Stimulated activated naive CD8-positive, alpha-beta T cell treated with anti-CD3 and anti-CD28 coated beads, Interleukin-15, Interleukin-2, amounts not matched to agents 100 ng/mL and 50 ng/mL, for 24 hours (primary cell): Measurements from ENCODE around the gene NOD1.
"Not testable (repeated sequence)": the region's sequence is repeated elsewhere in the genome, so short reads cannot be mapped to it uniquely, and the experiment has no call there.

Source experiments
- H3K27ac Mint-ChIP-seq: one replicate; pipeline ENCODE4 v1.8.0; 2021; ENCODE audit warnings: mild to moderate bottlenecking, mixed read lengths
- H3K27me3 Mint-ChIP-seq: one replicate; pipeline ENCODE4 v1.8.0; 2021; ENCODE audit warnings: mixed read lengths
- H3K36me3 Mint-ChIP-seq: one replicate; pipeline ENCODE4 v1.8.0; 2021; ENCODE audit warnings: low read depth, mixed read lengths
- H3K4me1 Mint-ChIP-seq: one replicate; pipeline ENCODE4 v1.8.0; 2021; ENCODE audit warnings: low read depth, mixed read lengths
- H3K4me3 Mint-ChIP-seq: one replicate; pipeline ENCODE4 v1.8.0; 2021; ENCODE audit warnings: mild to moderate bottlenecking, mixed read lengths
- H3K9me3 Mint-ChIP-seq: one replicate; pipeline ENCODE4 v1.8.0; 2021; ENCODE audit warnings: mixed read lengths

Gene NOD1

DNA sequence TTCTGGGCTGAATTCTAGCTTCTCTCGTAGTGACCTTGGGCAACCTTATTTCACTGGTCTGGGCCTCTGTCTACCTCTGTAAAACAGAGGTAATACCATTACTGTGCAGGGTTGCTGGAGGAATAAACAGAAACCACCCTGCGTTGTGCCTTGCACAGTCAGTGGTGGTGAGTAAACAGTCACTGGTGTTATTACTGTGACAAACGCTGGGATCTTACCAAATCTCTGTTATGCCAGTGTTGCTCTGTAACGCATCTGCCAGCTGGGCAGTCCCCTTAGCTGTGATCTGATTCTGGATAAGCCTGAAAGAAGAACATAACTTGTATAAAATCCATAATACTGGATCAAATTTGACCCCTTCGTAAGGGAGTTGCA is 49.4 kb downstream of the NOD1 start:
- no peaks in the 10 kb centered on the region for H3K9me3 Mint-ChIP-seq
- peaks cover 45% of the 10 kb centered on the region for H3K36me3 Mint-ChIP-seq
- H3K27ac Mint-ChIP-seq: no peak overlapping the region
- peaks cover 20% of the 10 kb centered on the region for H3K4me1 Mint-ChIP-seq
- H3K4me3 Mint-ChIP-seq: no peak overlapping the region
- H3K27me3 Mint-ChIP-seq: no peaks in the 10 kb centered on the region

DNA sequence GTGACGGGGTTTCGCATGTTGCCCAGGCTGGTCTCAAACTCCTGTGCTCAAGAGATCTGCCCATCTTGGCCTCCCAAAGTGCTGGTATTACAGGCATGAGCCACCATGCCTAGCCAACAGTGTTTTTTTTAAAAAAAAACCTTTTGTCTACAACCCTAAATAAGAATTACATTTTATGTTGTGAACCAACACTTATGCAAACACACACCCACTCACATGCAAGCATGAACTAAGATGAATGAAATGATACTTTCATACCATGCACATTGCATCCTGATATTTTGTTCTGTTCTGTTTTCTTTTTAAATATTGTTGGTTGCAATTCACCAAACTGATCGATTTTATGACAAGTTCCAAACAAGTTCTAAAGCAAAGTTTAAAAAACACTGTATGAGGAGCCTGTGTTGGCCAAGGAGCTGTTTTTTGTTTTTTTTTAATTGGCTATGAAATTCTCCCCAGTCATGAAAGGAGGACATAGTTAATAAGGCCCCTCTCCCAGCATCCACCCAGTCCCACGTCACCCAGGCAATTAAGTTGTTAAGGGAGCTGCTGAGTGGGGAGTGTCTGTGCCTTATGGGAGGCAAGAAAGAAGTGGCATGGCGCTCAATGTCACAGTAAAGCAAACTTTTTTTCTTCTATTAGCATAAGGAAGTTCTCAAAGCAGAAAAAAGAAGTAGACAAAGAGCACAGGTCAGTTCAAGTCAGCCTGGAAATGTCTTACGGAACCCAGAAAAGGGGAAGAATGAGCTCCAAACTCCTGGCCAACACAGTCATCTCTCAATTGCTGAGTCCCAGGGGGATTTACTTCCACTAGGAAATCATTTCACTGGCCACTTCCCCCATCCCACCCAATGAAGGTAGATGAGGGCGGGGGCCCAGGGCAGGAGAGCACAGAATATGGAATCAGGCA is 50.1 kb downstream of the NOD1 start:
- Mint-ChIP-seq H3K27ac (no peak overlapping the region), H3K36me3 (peaks cover 41% of the 10 kb centered on the region), H3K4me1 (peaks cover 22% of the 10 kb centered on the region), H3K4me3 (no peak overlapping the region), H3K27me3 (no peaks in the 10 kb centered on the region), H3K9me3 (no peaks in the 10 kb centered on the region)

DNA sequence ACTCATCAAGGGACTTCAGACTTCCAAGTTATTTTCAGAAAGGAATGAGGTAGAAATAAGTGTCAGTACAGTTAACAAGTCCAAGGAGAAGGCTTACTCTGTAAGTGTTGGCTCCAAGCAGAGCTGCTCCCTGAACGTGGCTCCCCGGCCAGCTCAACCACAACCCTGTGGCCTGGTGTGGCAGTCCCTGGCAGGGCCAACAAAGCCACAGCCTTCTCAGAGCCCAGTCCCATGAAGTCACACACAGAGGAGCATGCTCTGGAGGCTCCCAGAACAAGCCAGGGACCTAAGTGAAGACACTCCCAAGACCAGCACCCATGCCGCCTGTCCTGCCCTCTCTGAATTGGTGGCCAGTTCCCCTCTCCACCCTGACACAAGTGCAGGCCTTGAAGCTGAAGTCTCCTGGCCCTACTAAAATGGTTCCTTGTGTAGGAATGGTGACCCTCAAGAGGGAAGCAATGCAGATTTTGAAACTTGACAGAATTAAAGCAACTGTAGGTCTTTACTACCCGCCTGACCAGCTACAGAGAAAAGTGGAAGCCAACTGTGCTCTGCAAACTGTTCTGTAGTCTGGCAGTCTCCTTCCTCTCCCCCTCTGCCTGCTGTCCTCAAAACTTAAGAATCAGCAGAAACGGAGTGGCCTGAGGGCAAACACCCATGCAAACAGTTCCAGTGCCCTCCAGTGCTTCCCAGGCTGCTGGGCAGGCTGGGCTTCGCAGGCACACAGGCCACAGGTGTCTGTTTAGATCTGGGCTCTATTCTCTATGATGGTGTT is 51.1 kb downstream of the NOD1 start:
- Mint-ChIP-seq H3K9me3 (no peaks in the 10 kb centered on the region), H3K27me3 (no peaks in the 10 kb centered on the region), H3K4me3 (no peak overlapping the region), H3K4me1 (peaks cover 27% of the 10 kb centered on the region), H3K27ac (no peak overlapping the region), H3K36me3 (peaks cover 42% of the 10 kb centered on the region)

DNA sequence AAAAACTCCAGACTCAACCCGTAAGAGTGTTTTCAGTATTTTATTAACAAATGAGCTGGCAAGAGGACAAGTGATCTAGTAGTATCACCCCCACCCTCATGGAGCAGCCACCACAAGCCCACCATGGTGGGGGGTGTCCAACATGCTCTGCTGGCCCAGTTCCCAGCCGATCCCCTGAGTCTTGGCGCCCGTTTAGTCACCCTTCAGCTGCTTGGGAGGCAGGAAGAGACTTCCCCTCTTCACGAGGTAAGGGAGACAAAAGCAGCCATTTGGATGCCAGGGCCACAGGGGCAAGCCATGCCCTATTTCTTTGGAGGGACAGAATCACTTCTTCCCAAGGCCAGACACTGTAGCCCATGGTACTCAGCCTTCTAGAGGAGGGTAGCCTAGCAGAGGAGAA is 54.1 kb downstream of the NOD1 start:
- H3K9me3 Mint-ChIP-seq: peaks cover 7% of the 10 kb centered on the region
- peaks cover 21% of the 10 kb centered on the region for H3K4me1 Mint-ChIP-seq
- no peaks in the 10 kb centered on the region for H3K27me3 Mint-ChIP-seq
- H3K27ac Mint-ChIP-seq: no peak overlapping the region
- H3K4me3 Mint-ChIP-seq: no peak overlapping the region
- H3K36me3 Mint-ChIP-seq: peaks cover 44% of the 10 kb centered on the region

DNA sequence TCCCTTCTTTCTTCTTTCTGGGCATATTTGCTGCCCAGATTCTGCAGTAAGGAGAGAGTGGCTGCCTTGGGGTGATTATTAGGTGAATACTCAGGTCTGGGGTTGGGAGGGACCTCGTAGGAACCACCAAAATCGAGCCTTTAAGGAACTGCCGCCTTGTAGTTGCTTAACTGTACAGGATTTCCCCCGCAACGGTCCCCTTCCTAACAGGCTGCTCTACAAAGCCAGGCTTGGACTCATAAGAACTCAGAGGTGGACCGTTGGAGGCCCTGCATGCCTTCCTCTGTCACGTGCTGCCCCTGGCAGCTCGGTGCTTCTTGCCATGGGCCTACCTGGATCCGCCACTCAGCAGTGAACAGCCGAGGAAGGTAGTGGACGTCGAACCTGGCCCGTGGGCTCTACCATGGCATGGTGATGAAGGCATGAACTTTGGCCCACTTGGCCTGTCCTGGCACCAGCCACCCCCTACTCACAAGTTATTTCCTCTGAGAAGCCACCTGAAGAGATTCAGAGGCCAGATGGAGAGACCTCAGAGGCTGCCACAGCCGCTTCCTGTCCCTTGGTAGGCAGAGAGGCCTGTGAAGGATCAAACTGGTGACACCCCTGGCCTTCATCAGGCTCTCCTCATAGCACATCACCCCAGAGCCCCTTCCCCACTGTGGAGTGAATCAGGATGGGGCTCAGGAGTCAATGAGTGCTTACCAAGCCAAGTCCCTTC is 54.6 kb downstream of the NOD1 start:
- peaks cover 21% of the 10 kb centered on the region for H3K4me1 Mint-ChIP-seq
- no peak overlapping the region for H3K4me3 Mint-ChIP-seq
- H3K27me3 Mint-ChIP-seq: no peaks in the 10 kb centered on the region
- H3K9me3 Mint-ChIP-seq: peaks cover 7% of the 10 kb centered on the region
- peak overlapping the region; percentile 82 for H3K27ac Mint-ChIP-seq
- H3K36me3 Mint-ChIP-seq: peaks cover 44% of the 10 kb centered on the region

DNA sequence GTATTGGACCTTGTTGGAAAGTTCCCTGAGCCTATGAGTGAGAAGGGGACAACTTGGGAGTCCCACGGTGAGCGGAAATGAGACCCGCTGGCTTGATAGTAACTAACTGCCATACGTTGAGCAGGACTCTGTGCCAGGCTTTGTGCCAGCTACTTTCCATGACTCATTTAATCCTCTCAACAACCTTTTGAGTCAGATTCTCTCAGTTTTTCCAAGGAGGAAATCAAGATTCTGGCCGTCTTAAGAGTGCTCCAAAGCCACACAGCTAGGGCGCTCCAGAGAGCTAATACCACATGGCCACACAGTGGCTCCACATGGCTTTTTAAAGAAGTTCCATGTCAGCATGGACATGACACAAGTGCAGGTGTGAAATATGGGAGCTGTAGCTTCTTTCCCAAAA is 55.7 kb downstream of the NOD1 start:
- H3K27ac Mint-ChIP-seq: peak overlapping the region; percentile 82
- peaks cover 34% of the 10 kb centered on the region for H3K36me3 Mint-ChIP-seq
- H3K9me3 Mint-ChIP-seq: peaks cover 7% of the 10 kb centered on the region
- H3K4me3 Mint-ChIP-seq: no peak overlapping the region
- H3K4me1 Mint-ChIP-seq: peaks cover 21% of the 10 kb centered on the region
- H3K27me3 Mint-ChIP-seq: no peaks in the 10 kb centered on the region

DNA sequence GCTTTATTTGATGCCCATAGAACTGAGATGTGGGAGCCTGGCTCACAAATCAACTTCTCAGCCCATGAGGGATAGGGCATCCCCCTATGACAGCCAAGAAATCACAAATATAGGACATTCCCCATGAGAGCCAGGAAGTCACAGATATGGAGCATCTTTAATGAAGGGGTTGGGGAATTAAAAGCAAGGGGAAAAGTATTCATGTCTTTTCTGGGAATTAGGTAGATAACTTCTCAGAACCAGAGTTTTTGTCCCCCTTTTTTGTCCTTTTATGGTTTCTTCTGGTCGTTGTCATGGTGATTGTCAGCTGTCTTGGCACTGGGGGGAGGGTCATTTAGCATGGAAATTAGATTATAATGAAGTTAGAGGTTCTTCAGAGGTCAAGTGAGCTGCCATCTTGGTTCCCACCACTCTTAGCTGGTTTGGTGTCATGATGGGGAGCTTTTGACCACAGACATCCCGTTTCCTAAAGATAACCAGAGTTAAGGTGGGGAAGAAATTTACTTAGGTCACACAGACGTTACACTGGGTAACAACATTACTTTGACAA is 56.9 kb downstream of the NOD1 start:
- peaks cover 7% of the 10 kb centered on the region for H3K9me3 Mint-ChIP-seq
- H3K4me1 Mint-ChIP-seq: peaks cover 21% of the 10 kb centered on the region
- H3K36me3 Mint-ChIP-seq: peaks cover 28% of the 10 kb centered on the region
- H3K4me3 Mint-ChIP-seq: no peak overlapping the region
- H3K27ac Mint-ChIP-seq: no peak overlapping the region
- no peaks in the 10 kb centered on the region for H3K27me3 Mint-ChIP-seq

DNA sequence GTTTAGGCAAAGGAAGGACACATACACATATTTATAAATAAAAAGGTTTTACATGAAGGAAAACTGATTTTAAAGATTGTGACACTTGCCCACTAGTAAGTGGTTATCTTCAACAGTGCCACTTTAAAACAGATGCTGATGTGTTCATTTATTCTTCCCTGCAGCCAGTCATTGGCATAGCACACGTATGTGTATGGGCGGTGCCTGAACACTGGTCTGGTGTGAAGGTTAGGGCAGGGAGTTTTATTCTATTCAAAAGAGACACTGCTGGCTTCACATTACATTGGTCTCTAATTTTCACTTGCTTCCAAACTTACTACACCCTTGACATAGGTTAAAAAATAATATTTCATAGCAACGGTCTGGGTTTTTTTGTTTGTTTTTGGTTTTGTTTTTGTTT is 57.9 kb downstream of the NOD1 start:
- Mint-ChIP-seq H3K27ac (no peak overlapping the region), H3K27me3 (no peaks in the 10 kb centered on the region), H3K9me3 (peaks cover 7% of the 10 kb centered on the region), H3K36me3 (peaks cover 17% of the 10 kb centered on the region), H3K4me3 (no peak overlapping the region), H3K4me1 (peaks cover 21% of the 10 kb centered on the region)

DNA sequence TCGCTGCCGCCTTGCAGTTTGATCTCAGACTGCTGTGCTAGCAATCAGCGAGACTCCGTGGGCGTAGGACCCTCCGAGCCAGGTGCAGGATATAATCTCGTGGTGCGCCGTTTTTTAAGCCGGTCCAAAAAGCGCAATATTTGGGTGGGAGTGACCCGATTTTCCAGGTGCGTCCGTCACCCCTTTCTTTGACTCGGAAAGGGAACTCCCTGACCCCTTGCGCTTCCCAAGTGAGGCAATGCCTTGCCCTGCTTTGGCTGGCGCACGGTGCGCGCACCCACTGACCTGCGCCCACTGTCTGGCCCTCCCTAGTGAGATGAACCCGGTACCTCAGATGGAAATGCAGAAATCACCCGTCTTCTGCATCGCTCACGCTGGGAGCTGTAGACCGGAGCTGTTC is 58.5 kb downstream of the NOD1 start:
- not testable (repeated sequence) for H3K27ac Mint-ChIP-seq, H3K27me3 Mint-ChIP-seq, H3K4me3 Mint-ChIP-seq, H3K9me3 Mint-ChIP-seq
- H3K4me1 Mint-ChIP-seq: peaks cover 21% of the 10 kb centered on the region
- peaks cover 12% of the 10 kb centered on the region for H3K36me3 Mint-ChIP-seq

DNA sequence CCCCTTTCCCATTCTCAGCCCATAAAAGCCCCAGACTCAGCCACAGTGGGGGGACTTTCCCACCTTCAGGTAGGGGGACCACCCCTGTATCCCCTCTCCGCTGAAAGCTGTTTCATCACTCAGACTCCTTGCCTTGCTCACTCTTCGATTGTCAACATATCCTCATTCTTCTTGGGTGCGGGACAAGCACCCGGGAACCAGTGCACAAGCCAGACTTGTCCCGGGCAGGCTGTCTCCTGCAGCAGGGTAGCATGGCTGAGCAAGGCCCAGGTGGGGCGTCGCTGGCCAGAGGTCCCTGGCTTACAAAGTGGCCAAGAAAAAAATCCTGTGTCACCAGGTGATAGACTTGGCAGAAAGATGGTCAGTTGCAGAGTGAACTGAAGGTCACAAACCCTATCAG is 64.7 kb downstream of the NOD1 start:
- no peaks in the 10 kb centered on the region for H3K27me3 Mint-ChIP-seq
- H3K36me3 Mint-ChIP-seq: no peaks in the 10 kb centered on the region
- no peaks in the 10 kb centered on the region for H3K4me1 Mint-ChIP-seq
- H3K4me3 Mint-ChIP-seq: no peak overlapping the region
- no peaks in the 10 kb centered on the region for H3K9me3 Mint-ChIP-seq
- H3K27ac Mint-ChIP-seq: no peak overlapping the region

DNA sequence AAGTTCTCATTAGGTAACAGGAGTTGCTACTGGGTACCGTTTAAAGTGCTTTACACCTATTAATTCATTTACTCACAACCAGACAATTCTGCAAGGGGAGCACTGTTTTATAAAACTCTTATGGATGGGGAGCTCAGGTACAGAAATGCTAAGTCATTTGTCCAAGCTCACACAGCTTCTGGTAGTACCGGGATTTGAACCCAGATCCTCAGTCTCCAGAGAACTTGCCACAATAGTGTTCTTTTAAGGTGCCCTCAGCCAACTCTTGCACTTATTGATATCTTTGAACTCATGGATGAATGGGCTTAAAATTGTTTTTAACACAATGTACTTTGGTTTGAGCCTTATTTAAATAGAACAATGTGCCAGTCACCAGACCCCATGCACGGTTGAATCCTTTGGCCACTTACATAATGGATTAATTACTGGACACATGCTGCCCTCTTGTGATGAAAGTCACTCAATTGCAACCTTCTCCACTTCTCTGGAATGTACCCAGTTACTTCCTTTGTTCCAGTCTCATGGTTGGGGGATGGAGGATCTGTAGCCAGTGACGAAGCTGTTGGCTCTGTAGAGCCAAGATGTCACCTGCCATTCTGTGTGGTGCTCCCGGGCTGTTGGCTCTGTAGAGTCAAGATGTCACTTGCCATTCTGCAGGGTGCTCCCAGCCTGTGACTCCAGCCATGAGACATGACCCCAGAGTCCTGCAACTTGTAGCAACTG is 65.6 kb downstream of the NOD1 start:
- no peaks in the 10 kb centered on the region for H3K27me3 Mint-ChIP-seq
- no peaks in the 10 kb centered on the region for H3K9me3 Mint-ChIP-seq
- H3K27ac Mint-ChIP-seq: no peak overlapping the region
- H3K36me3 Mint-ChIP-seq: peaks cover 6% of the 10 kb centered on the region
- H3K4me3 Mint-ChIP-seq: no peak overlapping the region
- H3K4me1 Mint-ChIP-seq: no peaks in the 10 kb centered on the region

DNA sequence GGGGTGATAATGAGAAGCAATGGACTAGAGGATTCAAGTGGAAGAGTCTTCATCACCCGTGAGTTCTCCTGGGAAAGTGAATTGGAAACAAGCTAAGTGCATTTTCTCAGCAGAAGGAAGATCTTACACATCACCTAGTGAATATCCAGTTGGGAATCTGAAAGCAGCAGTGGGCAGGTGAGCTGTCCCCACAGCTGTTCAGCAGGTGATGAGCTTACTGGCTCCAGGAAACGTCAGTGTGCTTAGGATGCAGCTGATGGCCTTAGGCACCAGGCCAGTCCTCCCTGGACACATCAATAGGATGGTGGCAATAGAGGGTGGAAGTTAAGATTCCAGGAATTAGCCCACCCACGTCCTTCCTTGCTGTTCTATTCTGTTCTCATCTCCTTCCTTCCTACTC is 66.7 kb downstream of the NOD1 start:
- Mint-ChIP-seq H3K4me1 (no peaks in the 10 kb centered on the region), H3K27me3 (no peaks in the 10 kb centered on the region), H3K36me3 (peaks cover 6% of the 10 kb centered on the region), H3K4me3 (no peak overlapping the region), H3K27ac (no peak overlapping the region), H3K9me3 (no peaks in the 10 kb centered on the region)

DNA sequence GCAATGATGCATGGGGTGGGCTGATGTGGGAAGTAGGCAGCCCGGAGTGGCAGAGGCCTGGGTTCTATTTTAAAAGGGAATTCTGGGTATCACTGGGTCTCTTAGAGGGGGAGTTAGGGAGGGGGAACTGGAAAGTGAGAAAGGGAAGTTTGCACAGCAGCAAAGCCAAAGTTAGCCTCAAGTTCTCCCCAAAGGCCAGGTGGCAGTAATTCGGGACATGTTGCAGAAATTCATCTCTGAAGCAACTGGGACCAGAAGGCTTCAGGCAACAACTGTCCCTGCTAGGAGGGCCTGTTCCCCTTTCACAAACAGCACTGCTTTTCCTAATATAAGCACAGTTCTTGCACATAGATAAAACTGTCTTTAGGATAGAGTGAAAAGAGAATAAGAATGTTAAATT is 67.4 kb downstream of the NOD1 start:
- Mint-ChIP-seq H3K9me3 (no peaks in the 10 kb centered on the region), H3K27ac (no peak overlapping the region), H3K4me3 (no peak overlapping the region), H3K36me3 (peaks cover 6% of the 10 kb centered on the region), H3K27me3 (no peaks in the 10 kb centered on the region), H3K4me1 (no peaks in the 10 kb centered on the region)

DNA sequence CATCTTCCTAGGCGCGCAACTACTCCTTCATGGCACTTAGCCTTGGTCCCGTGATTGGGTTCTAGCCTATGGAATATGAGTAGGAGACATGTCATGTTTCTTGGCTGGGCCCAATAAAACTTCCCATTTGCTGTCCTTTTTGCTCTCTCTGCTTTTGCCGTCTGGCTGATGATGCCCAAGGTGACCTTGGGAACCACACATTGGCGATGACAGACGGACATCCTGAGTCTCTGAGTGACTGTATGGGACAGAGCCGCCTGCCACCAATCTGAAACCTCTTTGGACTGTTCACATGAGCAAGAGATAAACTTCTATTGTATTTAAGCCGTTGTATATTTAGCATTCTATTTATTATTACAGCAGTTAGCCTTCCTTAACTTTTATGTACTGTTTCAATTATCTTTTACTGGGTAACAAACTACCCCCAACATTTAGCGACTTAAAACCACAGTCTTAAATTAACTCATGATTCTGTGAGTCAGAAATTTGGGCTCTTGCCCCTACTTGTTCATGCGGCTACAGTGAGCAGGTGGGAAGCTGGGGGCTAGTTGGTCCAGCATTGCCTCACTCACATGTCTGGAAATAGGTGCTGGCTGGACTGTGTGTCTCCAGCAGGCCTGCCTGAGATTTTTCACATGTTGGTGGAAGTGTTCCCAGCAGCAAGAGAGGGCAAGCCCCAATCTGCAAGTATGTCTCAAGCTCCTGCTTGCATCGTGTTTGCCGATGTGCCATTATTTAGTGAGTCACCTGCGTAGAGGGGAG is 71.7 kb downstream of the NOD1 start:
- no peak overlapping the region for H3K4me3 Mint-ChIP-seq
- no peaks in the 10 kb centered on the region for H3K4me1 Mint-ChIP-seq
- no peak overlapping the region for H3K27ac Mint-ChIP-seq
- H3K36me3 Mint-ChIP-seq: peaks cover 11% of the 10 kb centered on the region
- H3K27me3 Mint-ChIP-seq: no peaks in the 10 kb centered on the region
- no peaks in the 10 kb centered on the region for H3K9me3 Mint-ChIP-seq
